Activated CD8-positive, alpha-beta memory T cell treated with anti-CD3 and anti-CD28 coated beads for 36 hours (primary cell): ENCODE results near the gene GALK2. TPM values are rescaled to one million over a fixed set of nuclear protein-coding genes. Genes with fewer than 3 reads are reported as not detected.
"Not testable (repeated sequence)": the region's sequence is repeated elsewhere in the genome, so short reads cannot be mapped to it uniquely, and the experiment has no call there.

ENCODE experiments used
- CTCF ChIA-PET: fragments of 350-600 bp; sonication (Branson Sonifier 250); formaldehyde crosslinking; loops from one replicate; lab custom pipeline; 2021; ENCODE audit warnings: antibody characterized with exemption; lab: Charles Lee
- POLR2A ChIA-PET: fragments of 350-600 bp; sonication (Branson Sonifier 250); formaldehyde crosslinking; loops from one replicate; lab custom pipeline; 2021; ENCODE audit warnings: antibody characterized with exemption; lab: Charles Lee
- total RNA-seq, 2 experiments: library from RNA; stranded (reverse); gene quantifications; one replicate each; pipeline ENCODE4 v1.2.3, GENCODE V29; 2021

GALK2 gene
- total RNA-seq, 2 experiments from 2014 or later, result 26.0 to 30.2 TPM

DNA sequence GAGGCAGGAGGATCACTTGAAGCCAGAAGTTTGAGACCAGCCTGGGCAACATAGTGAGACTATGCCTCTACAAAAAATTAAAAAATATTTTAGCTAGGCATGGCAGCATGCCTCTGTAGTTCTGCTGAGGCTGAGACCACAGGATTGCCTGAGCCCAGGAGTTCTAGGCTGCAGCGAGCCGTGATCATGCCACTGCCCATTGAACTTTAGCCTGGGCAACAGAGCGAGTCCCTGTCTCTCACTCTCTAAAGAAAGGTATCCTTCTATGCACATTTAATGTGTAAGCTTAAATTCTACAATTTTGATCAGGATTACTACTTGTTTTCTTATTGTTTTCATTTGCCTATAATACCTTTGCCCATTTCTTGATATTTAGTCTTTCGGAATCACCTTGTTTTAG lies 26.8 kb downstream of the GALK2 start:
- CTCF ChIA-PET, result no interaction called here
- POLR2A ChIA-PET, result no interaction called here

DNA sequence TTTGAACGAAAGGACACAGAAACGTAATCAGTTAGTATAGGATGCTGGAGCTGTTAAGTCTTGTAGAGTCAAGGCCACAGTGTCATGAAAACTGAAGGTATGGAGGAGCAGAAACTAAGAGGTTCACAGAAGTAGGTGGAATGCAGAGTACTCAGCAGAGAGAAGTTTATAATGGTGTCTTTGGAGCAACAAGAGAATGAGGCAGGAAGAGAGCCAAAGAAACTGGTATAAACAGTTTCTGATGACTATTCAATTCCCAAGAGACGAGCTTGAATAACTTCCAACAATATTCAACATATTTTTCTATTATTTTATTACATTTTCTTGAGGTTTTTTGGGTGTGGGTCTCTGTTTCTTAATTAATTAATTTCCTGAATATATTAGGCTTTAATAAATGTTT lies 29.6 kb downstream of the GALK2 start:
- ChIA-PET CTCF (no interaction called here), POLR2A (no interaction called here)

DNA sequence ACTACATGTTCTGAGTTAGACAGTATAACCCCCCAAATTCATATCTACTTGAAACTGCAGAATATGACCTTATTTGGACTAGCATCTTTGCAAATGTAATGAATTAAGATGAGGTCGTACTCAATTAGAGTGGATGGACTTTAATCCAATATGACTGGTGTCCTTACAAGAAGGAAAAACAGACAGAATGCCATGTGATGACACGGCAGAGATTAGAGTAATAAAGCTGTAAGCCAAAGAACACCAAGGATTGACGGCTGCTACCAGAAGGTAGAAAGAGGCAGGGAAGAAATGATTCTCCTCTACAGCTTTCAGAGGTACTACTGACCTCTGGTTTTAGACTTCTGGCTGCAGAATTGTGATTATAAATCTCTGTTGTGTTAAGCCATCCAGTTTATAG lies 30.3 kb downstream of the GALK2 start:
- POLR2A ChIA-PET, result no interaction called here
- CTCF ChIA-PET, result interaction anchor here (1.1 kb wide), 1 partner anchor 23 kb away, joined by 3 read pairs; no protein-coding TSS in a partner anchor

DNA sequence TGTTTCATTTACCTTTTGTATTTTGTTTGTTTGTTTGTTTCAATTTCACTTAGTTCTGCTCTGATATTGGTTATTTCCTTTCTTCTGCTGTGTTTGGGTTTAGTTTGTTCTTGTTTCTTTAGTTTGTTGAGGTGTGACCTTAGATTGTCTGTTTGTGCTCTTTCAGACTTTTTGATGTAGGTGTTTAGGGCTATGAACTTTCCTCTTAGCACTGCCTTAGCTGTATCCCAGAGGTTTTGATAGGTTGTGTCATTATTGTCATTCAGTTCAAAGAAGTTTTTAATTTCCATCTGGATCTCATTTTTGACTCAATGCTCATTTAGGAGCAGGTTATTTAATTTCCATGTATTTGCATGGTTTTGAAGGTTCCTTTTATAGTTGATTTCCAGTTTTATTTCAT lies 38.1 kb downstream of the GALK2 start:
- CTCF ChIA-PET, POLR2A ChIA-PET: not testable (repeated sequence)

DNA sequence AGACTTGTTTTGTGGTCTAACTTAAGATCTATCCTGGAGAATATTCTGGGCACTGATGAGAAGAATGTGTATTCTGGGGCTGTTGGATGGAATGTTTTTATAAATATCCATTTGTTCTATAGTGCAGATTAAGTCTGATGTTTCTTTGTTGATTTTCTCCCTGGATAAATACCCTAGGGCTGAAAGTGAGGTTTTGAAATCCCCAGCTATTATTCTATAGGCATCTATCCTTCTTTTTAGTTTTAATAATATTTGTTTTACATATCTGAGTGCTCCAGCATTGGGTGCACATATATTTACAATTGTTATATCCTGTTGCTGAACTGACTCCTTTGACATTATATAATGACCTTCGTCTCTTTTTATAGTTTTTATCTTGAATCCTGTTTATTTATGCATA lies 42.9 kb downstream of the GALK2 start:
- POLR2A ChIA-PET, result no interaction called here
- CTCF ChIA-PET, result no interaction called here

DNA sequence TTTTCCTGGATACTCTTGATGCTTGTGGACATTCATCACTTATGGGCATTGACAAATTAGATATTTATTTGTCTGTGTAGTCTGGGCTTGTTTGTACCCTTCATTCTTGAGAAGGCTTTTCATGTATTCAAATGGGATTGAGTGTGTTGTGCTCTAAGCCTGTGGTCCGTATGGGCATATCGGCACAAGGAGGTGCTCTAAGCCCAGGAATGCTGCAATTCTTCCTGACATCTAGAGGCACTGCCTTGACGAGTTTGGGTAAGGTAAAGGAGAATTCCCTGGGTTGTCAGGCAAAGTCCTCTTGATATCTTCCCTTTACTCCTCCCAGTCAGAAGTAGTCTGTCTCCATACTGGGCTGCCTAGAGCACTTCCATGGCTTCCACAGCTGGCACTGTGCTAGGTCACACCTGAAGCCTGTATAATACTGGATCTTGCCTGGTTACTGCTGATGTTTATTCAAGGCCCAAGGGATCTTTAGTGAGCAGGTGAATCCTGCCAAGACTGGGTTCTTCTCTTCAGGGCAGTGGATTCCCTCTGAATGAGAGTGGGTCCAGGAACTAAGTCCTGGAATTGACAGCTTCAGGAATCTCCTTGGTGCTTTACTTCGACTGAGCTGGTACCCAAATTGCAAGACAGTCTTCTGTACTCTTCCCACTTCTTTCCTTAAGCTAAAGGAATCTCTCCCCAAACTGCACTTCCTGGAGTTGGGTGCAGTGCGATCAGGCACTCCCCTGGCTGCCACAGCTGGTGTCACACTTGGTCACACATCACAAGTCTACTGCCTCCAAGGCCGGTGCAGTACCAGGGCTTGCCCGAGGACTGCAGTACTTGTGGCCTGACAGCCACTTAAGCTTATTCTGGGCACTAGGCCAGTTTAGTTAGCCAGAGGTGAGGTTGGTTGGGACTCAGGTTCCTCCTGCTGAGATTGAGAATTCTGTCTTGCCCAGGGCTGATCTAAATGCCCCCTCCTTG lies 46.0 kb downstream of the GALK2 start:
- ChIA-PET CTCF (no interaction called here), POLR2A (no interaction called here)

DNA sequence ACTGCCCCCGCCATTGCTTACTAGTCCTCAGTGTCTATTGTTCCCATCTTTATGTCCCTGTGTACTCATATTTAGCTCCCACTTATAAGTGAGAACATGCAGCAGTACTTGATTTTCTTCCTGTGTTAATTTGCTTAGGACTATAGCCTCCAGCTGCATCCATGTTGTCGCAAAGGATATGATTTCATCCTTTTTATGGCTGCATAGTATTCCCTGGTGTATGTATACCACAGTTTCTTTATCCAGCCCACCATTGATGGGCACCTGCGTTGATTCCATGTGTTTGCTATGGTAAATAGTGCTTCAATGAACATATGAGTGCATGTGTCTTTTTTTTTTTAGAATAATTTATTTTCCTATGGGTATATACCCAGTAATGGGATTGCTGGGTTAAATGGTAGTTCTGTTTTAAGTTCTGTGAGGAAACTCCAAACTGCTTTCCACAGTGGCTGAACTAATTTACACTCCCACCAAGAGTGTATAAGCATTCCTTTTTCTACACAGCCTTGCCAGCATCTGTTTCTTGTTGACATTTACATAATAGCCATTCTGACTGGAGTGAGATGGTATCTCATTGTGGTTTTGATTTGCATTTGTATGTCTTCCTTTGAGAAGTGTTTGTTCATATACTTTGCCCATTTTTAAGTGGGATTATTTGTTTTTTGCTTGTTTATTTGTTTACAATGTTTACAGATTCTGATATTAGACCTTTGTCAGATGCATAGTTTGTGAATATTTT lies 53.7 kb downstream of the GALK2 start:
- CTCF ChIA-PET, result interaction anchor here (1.1 kb wide), 1 partner anchor 23 kb away, joined by 3 read pairs; no protein-coding TSS in a partner anchor
- POLR2A ChIA-PET, result no interaction called here

DNA sequence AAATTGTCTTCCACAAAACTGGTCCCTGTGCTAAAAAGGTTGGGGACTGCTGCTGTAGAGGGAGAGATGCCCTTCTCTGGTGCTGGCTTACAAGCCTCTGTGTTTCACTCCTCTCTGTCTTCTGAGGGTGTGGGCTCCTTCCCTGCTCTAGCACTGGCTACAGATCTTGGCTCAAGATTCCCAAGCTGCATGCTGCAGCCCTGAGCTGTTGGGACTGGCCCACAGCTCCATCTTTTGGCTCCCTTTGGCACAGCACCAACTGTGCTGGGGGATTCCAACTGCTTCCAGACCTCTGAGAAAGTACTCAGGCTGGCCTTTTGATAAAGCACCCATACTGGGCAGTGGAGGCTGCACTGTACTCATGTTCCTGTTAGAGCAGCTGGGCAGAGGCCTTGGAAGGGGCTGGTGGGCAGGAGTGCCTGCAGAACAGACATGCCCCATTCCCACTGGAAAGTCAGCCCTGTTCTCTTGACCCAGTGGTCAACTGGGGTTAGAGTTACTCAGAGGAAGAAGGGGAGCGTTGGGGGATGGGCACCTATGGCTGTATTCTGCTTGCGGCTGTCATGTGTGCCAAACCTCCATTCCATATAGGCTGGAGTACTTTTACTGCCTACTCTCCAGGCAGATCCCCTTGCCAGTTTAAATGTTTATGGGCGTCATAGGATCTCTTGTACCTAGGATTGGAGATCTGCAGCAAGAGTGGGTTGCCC lies 55.7 kb downstream of the GALK2 start:
- POLR2A ChIA-PET, result interaction anchor here (0.5 kb wide), 1 partner anchor 609 kb away, joined by 3 read pairs; no protein-coding TSS in a partner anchor
- CTCF ChIA-PET, result interaction anchor here (1.0 to 1.5 kb wide), 2 partner anchors 10 to 17 kb away, joined by 3 to 5 read pairs; no protein-coding TSS in a partner anchor

DNA sequence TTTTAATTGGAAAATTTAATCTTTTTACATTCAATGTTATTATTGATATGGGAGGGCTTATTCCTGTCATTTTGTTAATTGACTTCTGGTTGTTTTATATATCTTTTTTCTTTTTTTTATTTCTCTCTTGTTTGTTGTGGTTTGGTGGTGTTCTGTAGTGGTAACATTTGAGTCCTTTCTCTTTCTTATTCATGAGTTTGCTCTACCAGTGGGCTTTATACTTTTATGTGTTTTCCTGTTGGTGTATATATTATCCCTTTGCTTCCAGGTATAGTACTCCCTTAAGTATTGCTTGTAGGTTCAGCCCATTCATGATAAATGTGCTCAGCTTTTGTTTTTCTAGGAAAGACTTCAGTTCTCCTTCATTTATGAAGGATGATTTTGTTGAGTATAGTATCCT lies 57.6 kb downstream of the GALK2 start:
- ChIA-PET POLR2A (no interaction called here), CTCF (no interaction called here)

DNA sequence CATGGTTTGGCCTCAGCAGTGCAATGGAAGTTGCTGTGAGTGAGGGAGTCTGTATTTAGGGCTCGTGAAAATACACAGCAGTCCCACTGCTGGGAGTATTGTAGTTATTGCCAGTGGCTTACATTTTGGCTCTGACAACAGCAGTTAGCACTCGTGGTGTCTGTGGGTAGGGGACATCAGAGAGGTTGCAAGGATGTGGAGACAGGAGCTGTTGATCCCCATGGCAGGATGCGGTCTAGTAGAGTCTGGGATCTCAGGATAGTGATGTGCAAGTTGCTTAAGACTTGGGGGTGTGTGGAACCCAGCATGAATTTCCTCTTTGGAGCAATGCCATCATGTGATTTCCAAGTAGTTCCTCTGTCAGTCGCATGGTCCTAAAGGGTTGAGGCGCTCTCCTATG lies 59.9 kb downstream of the GALK2 start:
- POLR2A ChIA-PET, result no interaction called here
- CTCF ChIA-PET, result no interaction called here

DNA sequence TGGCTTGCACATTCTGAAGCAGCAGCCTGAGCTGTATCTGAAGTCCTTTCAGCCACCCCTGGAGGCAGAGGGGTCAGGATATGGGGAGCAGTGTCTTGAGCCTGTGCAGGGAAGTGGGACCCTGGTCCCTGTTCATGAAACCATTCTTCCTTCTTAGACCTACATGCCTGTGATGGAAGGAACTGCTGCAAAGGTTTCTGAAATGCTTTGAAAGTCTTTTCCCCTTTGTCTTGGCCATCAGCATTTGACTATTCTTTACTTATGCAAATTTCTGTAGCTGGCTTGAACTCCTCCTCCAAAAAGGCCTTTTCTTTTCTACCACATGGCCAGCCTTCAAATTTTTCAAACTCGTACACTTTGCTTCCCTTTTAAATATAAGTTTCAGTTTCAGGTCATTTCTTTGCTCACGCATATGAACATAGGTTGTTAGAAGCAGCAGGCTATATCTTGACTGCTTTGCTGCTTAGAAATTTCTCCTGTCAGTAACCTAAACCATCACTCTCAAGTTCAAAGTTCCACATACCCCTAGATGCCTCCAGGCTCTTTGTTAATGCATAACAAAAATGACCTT lies 62.3 kb downstream of the GALK2 start:
- POLR2A ChIA-PET, result no interaction called here
- CTCF ChIA-PET, result no interaction called here

DNA sequence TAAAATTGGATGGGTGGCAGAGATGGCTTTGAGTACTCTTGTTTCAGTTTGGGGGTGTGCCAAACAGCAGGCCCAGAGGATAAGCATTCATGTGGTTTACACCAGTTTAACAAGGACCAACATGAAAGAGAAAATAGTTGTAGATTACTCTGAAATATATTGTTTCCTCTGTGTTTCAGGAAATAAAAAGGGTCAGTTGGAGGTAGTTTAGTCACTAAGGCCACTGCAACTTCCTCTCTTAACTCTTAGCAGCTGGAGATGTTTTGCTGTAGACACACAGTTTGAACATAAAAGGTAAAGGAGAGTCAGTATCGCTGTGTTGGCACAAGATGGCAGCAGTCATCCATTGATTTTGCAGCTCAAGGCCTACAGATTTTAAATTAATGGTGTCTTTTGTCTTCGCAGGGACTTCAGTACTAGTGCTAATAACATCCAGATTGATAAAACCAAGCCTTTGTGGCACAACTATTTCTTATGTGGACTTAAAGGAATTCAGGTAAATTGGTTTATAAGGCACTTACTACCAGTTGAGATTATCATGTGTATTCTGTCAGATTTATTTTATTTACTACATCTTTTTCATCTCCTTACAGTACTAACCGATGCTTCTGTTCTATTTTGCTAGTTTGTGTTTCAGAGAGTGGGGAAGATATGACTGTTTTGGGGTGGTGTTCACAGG lies 65.5 kb downstream of the GALK2 start:
- ChIA-PET CTCF (interaction anchor here (0.6 to 3.0 kb wide), 7 partner anchors 10 to 374 kb away, joined by 3 to 16 read pairs (median 4); partner anchors contain the start of gene FGF7), POLR2A (no interaction called here)

DNA sequence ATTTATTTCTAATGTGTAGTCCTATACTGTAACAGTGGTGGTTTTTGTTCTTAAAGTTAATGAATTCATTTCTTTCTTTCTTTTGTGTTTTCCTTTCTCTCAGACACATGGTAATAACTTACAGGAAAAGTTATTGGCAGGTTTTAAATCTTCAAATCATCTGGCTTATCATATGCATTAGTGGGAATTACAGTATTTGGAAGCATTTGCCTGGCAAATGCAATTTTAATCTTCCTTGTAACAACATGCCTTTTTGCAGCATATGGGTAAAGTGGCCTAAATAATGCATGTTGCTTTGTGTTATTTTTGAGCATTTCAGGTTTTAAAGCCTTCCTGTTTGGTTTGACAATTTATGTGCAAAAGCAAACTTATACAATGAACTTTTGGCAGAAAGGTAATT lies 66.8 kb downstream of the GALK2 start:
- ChIA-PET CTCF (interaction anchor here (3.0 kb wide), 1 partner anchor 185 kb away, joined by 16 read pairs; the partner anchor contains the start of gene FGF7), POLR2A (no interaction called here)

DNA sequence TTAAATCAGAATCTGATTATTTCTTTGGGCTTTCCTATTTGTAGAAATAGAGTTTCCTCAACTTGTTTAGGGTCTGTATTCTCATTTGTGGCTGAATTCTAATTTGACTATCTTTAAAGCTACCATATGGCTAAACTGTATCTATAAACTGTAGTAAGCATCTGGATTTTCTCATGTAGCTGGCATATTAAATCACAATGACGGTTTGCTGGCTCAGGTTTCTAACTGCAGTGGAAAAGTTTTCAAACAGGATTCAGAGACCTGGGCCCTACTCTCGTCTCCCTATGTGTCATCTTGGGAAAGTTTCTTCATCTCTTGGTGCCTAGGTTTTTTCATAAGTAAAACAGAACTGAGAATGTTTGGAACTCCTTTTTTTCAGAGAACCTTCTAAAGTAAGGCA lies 68.3 kb downstream of the GALK2 start:
- ChIA-PET POLR2A (no interaction called here), CTCF (interaction anchor here (0.9 kb wide), 1 partner anchor 184 kb away, joined by 3 read pairs; the partner anchor contains the start of gene FGF7)

DNA sequence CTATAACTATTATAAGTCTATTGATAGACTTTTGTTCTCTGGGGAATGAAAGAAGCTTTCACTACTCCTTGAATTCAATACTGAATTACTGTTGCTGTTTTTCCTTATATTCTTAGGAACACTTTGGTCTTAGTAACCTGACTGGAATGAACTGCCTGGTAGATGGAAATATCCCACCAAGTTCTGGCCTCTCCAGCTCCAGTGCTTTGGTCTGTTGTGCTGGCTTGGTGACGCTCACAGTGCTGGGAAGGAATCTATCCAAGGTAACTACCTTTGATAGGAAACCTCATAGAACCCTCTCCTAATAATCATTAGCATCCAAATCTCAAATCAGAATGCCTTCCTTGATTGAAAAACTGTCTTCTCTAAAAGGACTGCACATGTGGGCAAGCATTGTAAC lies 69.1 kb downstream of the GALK2 start:
- POLR2A ChIA-PET, result no interaction called here
- CTCF ChIA-PET, result no interaction called here

DNA sequence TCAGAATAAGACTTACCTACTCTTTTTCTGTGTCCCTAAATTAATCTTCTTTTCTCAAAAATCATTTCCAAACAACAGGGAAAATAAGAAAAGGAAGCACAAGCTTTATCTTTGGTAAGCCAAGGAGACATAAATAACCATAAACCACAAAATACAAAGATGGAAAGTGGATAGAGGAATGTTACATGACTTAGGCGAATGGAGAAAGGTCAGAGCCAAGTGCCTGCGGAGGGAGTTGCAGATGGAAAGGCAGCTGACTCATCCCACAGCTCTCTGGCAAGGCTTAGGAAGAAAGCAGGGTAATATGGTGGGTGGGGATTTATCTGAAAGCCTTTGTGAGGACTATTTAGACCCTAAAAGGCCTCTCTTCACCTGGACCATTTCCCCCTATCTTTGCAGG lies 72.8 kb downstream of the GALK2 start:
- POLR2A ChIA-PET, result no interaction called here

DNA sequence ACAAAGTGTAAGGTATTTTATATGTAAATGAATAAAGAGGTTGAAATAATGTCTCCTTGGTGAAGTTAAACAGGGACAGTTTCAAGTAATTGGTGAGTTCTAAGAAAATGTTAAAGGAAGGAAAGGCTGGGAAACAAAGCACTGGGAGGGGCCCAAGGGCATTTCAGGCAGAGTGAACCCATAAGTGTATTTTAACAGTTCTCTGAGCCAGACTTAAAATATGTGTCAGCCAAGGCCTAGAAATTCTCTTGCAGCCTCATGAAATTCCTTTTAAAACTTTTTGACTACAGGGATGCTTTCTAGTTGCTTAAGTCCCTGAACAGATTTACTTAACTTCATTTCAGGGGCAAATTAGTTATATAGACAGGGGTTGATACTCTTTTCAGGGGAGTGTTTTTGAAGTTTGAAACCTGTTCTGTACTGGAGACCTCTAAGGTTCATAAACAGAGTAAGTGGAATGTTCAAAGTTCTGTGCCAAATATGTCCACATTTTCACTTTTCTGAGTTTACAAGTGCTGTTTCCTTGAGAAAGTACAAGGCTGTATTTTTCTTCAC lies 77.6 kb downstream of the GALK2 start:
- ChIA-PET CTCF (no interaction called here), POLR2A (no interaction called here)

More for the DNA sequence above, 72.8 kb downstream of the GALK2 start:
- CTCF ChIA-PET, result interaction anchor here (0.8 kb wide), 2 partner anchors 17 to 179 kb away, joined by 3 to 4 read pairs; no protein-coding TSS in a partner anchor

DNA sequence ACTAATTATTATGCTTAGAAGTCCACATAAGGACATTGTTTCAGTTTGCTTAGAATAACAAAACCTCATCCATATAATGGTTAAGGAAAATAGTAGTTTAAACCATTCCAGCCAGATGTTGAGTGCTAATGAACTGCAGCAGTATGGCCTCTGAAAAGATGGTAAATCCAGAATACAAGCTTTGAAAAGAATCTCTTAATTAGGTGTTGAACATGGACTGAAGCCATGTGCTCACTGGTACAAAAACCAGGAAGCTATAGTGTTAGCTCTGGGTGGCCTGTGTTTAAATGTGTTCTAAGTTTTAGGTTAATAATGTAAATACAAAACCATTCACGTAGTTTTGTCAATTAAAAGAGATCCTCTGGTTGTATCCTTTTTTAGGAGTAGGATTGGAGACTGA lies 78.2 kb downstream of the GALK2 start:
- CTCF ChIA-PET, result no interaction called here
- POLR2A ChIA-PET, result no interaction called here
